K562 (cell line): ENCODE results near the gene LMNB1. TPM values are rescaled to one million over a fixed set of nuclear protein-coding genes. Genes with fewer than 3 reads are reported as not detected.
A peak's percentile ranks its signal among the peaks of the same experiment; 100 is the strongest.

Source experiments
- ATAC-seq: fragments of 200-7000 bp; cut with Tn5 transposase; 3 replicates; pipeline ENCODE4 v1.9.1; 2020; ENCODE audit warnings: moderate library complexity
- BruUV-seq: library from RNA; stranded (reverse); fragments of 400-500 nt; replicated peaks from 2 replicates; lab custom pipeline; 2021; lab: Mats Ljungman, UMichigan
- CTCF ChIA-PET: fragments of 300-600 bp; formaldehyde crosslinking; extraction: SDS; loops from one replicate; lab custom pipeline; 2021; ENCODE audit warnings: low intra/inter-chr PET ratio; lab: Yijun Ruan, JAX
- POLR2A ChIA-PET: fragments of 300-600, 350-650 bp; sonication (Branson Sonifier 250); formaldehyde crosslinking; extraction: SDS; loops from one replicate; lab custom pipeline; 2021; ENCODE audit warnings: antibody characterized with exemption, inconsistent platforms; lab: Yijun Ruan, JAX
- DNase-seq, 4 experiments: peaks; one replicate each; pipeline versions ENCODE4 v3.0.0 to v3.0.0-alpha.2; 2011 to 2018; ENCODE audit warnings: low spot score in 3 of 4, mixed read lengths in 3 of 4; ENCODE audit errors: extremely low read depth in 1 of 4
- FAIRE-seq: peaks from 2 replicates; lab custom pipeline; 2011; peaks lifted over from hg19 to GRCh38; lab: Jason Lieb, UNC
- H2AFZ ChIP-seq: 2 replicates; pipeline ENCODE4 v1.6.0; 2011; ENCODE audit warnings: low read depth, low read length, control low read depth, inconsistent platforms
- H3K27ac ChIP-seq: fragments of 200-600 bp; 3 replicates; pipeline ENCODE4 v1.8.0; 2011; ENCODE audit warnings: low read depth, mild to moderate bottlenecking, control low read depth, inconsistent platforms, low read length, moderate library complexity, mixed read lengths; ENCODE audit errors: extremely low read depth
- H3K27me3 ChIP-seq, 2 experiments: fragments of 300-600 bp in 1 of 2; 2 replicates in 1 of 2; 3 replicates in 1 of 2; pipeline versions ENCODE4 v1.6.0 to v1.8.0; 2011; ENCODE audit warnings: inconsistent platforms in 2 of 2, low read length in 2 of 2, mild to moderate bottlenecking in 1 of 2, mixed read lengths in 1 of 2, moderate library complexity in 1 of 2; ENCODE audit not compliant: control insufficient read depth in 2 of 2, insufficient read depth in 2 of 2
- H3K36me3 ChIP-seq: fragments of 300-600 bp; 3 replicates; pipeline ENCODE4 v1.8.0; 2011; ENCODE audit warnings: mild to moderate bottlenecking, low read length, inconsistent platforms; ENCODE audit not compliant: control insufficient read depth, insufficient read depth
- H3K4me1 ChIP-seq, 2 experiments: fragments of 200-600 bp in 1 of 2; replicated peaks in 1 of 2; 2 replicates in 1 of 2; 3 replicates in 1 of 2; pipeline versions ENCODE4 v1.5.1 to v1.8.0; 2011; ENCODE audit warnings: inconsistent platforms in 2 of 2, low read length in 2 of 2, mild to moderate bottlenecking in 1 of 2, mixed read lengths in 1 of 2, moderate library complexity in 1 of 2; ENCODE audit not compliant: control insufficient read depth in 2 of 2, insufficient read depth in 2 of 2
- H3K4me2 ChIP-seq: 2 replicates; pipeline ENCODE4 v1.6.1; 2011; ENCODE audit warnings: low read length, control low read depth, inconsistent platforms, mixed read lengths; ENCODE audit not compliant: insufficient read depth
- H3K4me3 ChIP-seq: fragments of 200-600 bp; sonication (generic), shearing (Covaris generic); 2 replicates; pipeline ENCODE4 v1.5.1; 2016; ENCODE audit warnings: control low read depth, inconsistent platforms
- H3K79me2 ChIP-seq: fragments of 200-600 bp; 3 replicates; pipeline ENCODE4 v1.8.0; 2011; ENCODE audit warnings: low read length, inconsistent platforms; ENCODE audit not compliant: control insufficient read depth, insufficient read depth
- H3K9ac ChIP-seq, 2 experiments: 2 replicates each; pipeline versions ENCODE4 v1.6.0 to v1.6.1; 2011; ENCODE audit warnings: low read depth in 2 of 2, low read length in 2 of 2, control low read depth in 1 of 2, inconsistent platforms in 1 of 2, mild to moderate bottlenecking in 1 of 2, mixed read lengths in 1 of 2; ENCODE audit not compliant: insufficient read depth in 1 of 2
- H3K9me1 ChIP-seq: one replicate; pipeline ENCODE4 v1.6.0; 2011; ENCODE audit warnings: inconsistent platforms, mild to moderate bottlenecking, low read length, moderate library complexity; ENCODE audit not compliant: control insufficient read depth, insufficient read depth
- H3K9me3 ChIP-seq: replicated peaks from 2 replicates; pipeline ENCODE4 v1.5.1; 2011; ENCODE audit warnings: low read depth, low read length, inconsistent platforms; ENCODE audit not compliant: control insufficient read depth, insufficient read depth
- H4K20me1 ChIP-seq: replicated peaks from 2 replicates; pipeline ENCODE4 v1.6.1; 2011; ENCODE audit warnings: low read length, inconsistent platforms, mixed read lengths; ENCODE audit not compliant: control insufficient read depth, insufficient read depth
- FOXJ3 ChIP-seq: sonication (generic); formaldehyde crosslinking; IDR thresholded peaks from 2 replicates; pipeline ENCODE4 v1.4.0; 2020; ENCODE audit warnings: mild to moderate bottlenecking, missing genetic modification reagents
- FOXP1 ChIP-seq: sonication (generic); formaldehyde crosslinking; IDR thresholded peaks from 2 replicates; pipeline ENCODE4 v1.8.0; 2022; ENCODE audit warnings: mild to moderate bottlenecking, missing genetic modification reagents
- RHOXF2B ChIP-seq: fragments of 250-450 bp; sonication (Bioruptor Pico); conservative IDR thresholded peaks from 2 replicates; pipeline ENCODE4 v1.5.1; 2021
- SRF ChIP-seq, 2 experiments: fragments of 250-450, 450-650 bp in 1 of 2; sonication (Bioruptor Pico) in 1 of 2; sonication (generic) in 1 of 2; formaldehyde crosslinking; IDR thresholded peaks; 2 replicates each; pipeline versions ENCODE4 v1.5.0 to v1.5.1; 2020 to 2022; ENCODE audit warnings: mild to moderate bottlenecking in 1 of 2, missing genetic modification reagents in 1 of 2
- ZNF696 ChIP-seq: fragments of 250-450 bp; sonication (Bioruptor Pico); conservative IDR thresholded peaks from 2 replicates; pipeline ENCODE4 v1.4.0; 2020; ENCODE audit warnings: mild to moderate bottlenecking, moderate library complexity
- WGBS: fragments of 100-300 bp; shearing (Covaris generic); methylation state at CpG from one replicate; pipeline ENCODE4 v1.1.6; 2016; ENCODE audit warnings: low coverage, mixed read lengths; ENCODE audit not compliant: insufficient coverage; ENCODE audit errors: missing lambda C conversion rate; 5-methylcytosine and 5-hydroxymethylcytosine counted together
- in situ Hi-C: fragments of 300-500 bp; cut with MboI; formaldehyde crosslinking; loops from 4 replicates; pipeline ENCODE4 v1.15.0; 2018; ENCODE audit warnings: inconsistent platforms, mixed read lengths
- intact Hi-C: fragments of 100-400 bp; cut with micrococcal nuclease; formaldehyde crosslinking; loops from 2 replicates; pipeline ENCODE4 v1.14.2; 2022
- polyA plus RNA-seq, 8 experiments: library from polyadenylated mRNA; depleted of rRNA in 4 of 8; stranded (reverse) in 5 of 8; unstranded in 3 of 8; fragments of >200 nt; fragmentation: Nextera tagmentation in 2 of 8; fragmentation: Illumina TruSeq in 1 of 8; extraction: Ambion mirVana in 2 of 8; extraction: Trizol in 1 of 8; gene quantifications; 2 replicates each; pipeline versions ENCODE4 v1.2.1 to v1.2.3, GENCODE V29; 2011 to 2014; ENCODE audit warnings: inconsistent platforms in 1 of 8, missing spikeins in 1 of 8
- total RNA-seq, 7 experiments: library from RNA; depleted of rRNA in 6 of 7; stranded (reverse); fragments of >200 nt in 6 of 7; fragmentation: Illumina TruSeq in 2 of 7; extraction: Trizol in 2 of 7; gene quantifications; 2 replicates each; pipeline versions ENCODE4 v1.2.1 to v1.2.3, GENCODE V29; 2011 to 2021; ENCODE audit warnings: low replicate concordance in 1 of 7
- TF ChIP-seq, protein P1 (sequence below), 3 experiments: IDR thresholded peaks in 2 of 3; conservative IDR thresholded peaks in 1 of 3; 2 replicates each; pipeline ENCODE4 v1.5.1; 2011 to 2012; ENCODE audit warnings: low read length in 3 of 3, mild to moderate bottlenecking in 3 of 3, control low read depth in 2 of 3, improper control_type of control experiment in 1 of 3, inconsistent platforms in 1 of 3, low read depth in 1 of 3, mixed read lengths in 1 of 3, moderate library complexity in 1 of 3; ENCODE audit not compliant: insufficient read depth in 2 of 3
- TF ChIP-seq, protein P2 (sequence below): fragments of 250-450 bp; sonication (Bioruptor Pico); IDR thresholded peaks from 2 replicates; pipeline ENCODE4 v1.5.0; 2021; ENCODE audit warnings: mild to moderate bottlenecking, moderate library complexity

Gene LMNB1
- total and polyA plus RNA-seq, 9 of the 15 experiments (the other 6 are each of a cell fraction or from before 2014, with no cell fraction given): 2.8 to 190 (median 131) TPM

DNA sequence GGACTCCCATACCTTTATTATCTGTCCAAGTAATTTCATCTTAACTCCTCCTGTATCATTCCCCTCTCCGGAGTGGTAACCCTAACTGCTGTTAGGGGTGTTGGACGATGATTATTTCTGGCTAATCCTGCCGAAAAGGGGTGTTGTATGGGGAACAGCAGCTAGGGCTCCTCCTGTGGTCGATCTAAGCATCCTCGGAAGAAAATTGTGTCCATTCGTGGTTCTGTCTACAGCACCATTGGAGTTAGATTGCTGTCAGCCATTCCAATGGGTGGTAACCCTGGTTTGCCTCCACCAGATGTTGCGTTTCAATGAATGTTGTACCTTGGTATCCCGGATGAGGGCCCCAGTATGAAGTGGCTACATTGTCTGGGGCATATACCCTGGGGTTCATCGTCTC is 35.6 kb upstream of the LMNB1 start:
- no peak overlapping the region for H3K4me2 ChIP-seq
- intact Hi-C loops: no loop called here
- ATAC-seq (peak; percentile 20; the same call in 1 of the 3 replicates), DNase-seq (no peak), FAIRE-seq (no peak)
- H3K9me1 ChIP-seq: no peaks in the 10 kb centered on the region
- H3K79me2 ChIP-seq: no peaks in the 10 kb centered on the region
- H3K9me3 ChIP-seq: no peaks in the 10 kb centered on the region
- no peak for TF ChIP-seq ZNF696
- TF ChIP-seq, protein P1, sequence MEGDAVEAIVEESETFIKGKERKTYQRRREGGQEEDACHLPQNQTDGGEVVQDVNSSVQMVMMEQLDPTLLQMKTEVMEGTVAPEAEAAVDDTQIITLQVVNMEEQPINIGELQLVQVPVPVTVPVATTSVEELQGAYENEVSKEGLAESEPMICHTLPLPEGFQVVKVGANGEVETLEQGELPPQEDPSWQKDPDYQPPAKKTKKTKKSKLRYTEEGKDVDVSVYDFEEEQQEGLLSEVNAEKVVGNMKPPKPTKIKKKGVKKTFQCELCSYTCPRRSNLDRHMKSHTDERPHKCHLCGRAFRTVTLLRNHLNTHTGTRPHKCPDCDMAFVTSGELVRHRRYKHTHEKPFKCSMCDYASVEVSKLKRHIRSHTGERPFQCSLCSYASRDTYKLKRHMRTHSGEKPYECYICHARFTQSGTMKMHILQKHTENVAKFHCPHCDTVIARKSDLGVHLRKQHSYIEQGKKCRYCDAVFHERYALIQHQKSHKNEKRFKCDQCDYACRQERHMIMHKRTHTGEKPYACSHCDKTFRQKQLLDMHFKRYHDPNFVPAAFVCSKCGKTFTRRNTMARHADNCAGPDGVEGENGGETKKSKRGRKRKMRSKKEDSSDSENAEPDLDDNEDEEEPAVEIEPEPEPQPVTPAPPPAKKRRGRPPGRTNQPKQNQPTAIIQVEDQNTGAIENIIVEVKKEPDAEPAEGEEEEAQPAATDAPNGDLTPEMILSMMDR (IDR thresholded peaks at IDR 0.05 in 2 of 3, conservative IDR thresholded peaks at IDR 0.05 in 1 of 3; ENCODE audit: insufficient read depth in 2 of 3, low read depth in 1 of 3, low read length in 3 of 3): 0 out of 6 replicates have a peak, but pooled peaks of 1 of the 3 experiments have one; percentile 2
- no peak overlapping the region for H3K4me3 ChIP-seq
- peak overlapping the region; percentile 44; the same call in 1 of the 2 replicates for H2AFZ ChIP-seq
- no peaks in the 10 kb centered on the region for H4K20me1 ChIP-seq
- WGBS: 74% methylated on average over 9 of the region's 9 CpGs
- in situ Hi-C loops: no loop called here
- ChIA-PET CTCF (no interaction called here), POLR2A (no interaction called here)
- BruUV-seq: no TSS peak
- peaks cover 4 to 11% of the 10 kb centered on the region in 2 experiments for H3K4me1 ChIP-seq
- H3K36me3 ChIP-seq: no peaks in the 10 kb centered on the region
- no peaks in the 10 kb centered on the region for H3K27me3 ChIP-seq
- no peak overlapping the region for H3K27ac ChIP-seq
- H3K9ac ChIP-seq: no peak overlapping the region

DNA sequence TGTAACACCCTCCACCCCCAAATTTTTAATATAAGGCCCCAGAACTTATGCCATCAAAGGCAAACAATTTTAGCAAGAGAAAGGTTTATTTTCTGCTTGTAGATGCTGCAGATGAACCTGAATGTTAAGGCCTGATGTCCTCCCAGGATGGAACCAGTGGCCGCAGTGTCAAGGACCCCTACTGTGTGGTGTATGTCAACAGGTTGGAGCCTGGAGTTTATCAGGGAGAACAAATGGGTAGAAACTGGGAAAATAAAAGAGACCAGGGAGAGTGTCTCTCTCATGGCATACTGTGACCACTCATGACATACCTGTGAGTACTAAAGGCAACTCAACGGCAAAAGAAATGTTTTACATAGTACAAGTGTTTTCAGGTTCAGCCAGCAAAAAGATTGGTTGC is 34.5 kb upstream of the LMNB1 start:
- ATAC-seq: no peak
- H3K79me2 ChIP-seq: no peaks in the 10 kb centered on the region
- in situ Hi-C loops: no loop called here
- no peaks in the 10 kb centered on the region for H3K36me3 ChIP-seq
- ChIA-PET CTCF (no interaction called here), POLR2A (no interaction called here)
- H3K27me3 ChIP-seq: no peaks in the 10 kb centered on the region
- H3K4me2 ChIP-seq: no peak overlapping the region
- no peaks in the 10 kb centered on the region for H3K9me3 ChIP-seq
- H4K20me1 ChIP-seq: no peaks in the 10 kb centered on the region
- no peak overlapping the region for H3K4me3 ChIP-seq
- H3K9me1 ChIP-seq: no peaks in the 10 kb centered on the region
- TF ChIP-seq FOXP1 (no peak), SRF (CRISPR knock-in tag; IDR thresholded peaks at IDR 0.05) (no peak), FOXJ3 (CRISPR knock-in tag) (no peak), RHOXF2B (no peak)
- TF ChIP-seq, protein P2, sequence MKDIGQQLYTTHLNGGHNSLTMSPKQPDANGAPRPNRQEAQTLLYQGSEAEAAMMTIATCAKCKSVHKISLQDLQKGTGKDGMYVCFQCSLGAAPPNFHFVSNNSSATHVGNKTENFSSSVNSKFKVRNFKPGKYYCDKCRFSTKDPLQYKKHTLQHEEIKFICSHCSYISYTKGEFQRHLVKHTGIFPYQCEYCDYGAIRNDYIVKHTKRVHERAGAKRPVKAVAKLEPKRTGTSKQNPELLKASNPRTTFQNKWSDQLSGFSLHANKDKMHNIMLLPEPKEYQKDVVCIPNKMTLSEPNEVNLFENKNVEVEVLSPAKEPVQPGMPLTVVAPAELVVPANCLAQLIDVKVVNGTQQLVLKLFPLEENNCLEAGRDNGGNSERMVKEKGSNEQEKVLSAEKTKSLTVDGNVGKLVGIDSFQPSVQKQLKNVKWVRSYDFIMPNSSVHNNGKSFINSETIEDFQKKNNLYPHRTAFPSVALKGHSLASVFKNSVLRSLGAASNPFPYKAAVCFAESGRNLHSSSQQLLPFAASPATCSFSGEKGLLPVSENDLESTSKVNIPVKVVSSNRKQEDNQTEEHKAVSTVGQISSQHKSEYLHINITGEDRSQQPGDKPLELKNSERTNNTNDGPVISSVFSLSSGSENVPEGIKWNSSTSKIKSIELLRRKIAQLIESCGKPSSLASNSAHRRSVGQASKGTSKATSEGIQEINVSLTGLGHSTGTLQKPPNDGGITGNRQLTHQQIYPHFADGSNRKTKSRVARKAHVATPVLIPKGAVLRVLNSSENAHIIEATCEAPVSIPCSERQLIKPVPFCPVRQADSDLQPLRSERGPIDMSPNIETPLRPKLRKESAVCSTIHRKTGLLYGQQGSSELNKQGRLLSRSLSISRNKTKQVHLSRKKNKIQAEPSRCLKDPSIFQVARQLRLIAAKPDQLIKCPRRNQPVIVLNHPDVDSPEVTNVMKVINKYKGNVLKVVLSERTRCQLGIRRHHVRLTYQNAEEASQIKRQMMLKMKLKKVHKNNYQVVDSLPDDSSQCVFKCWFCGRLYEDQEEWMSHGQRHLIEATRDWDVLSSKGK (CRISPR knock-in tag): no peak
- TF ChIP-seq, all 486 proteins: peak for 0
- H2AFZ ChIP-seq: peak overlapping the region; percentile 62
- 28% methylated on average over 2 of the region's 2 CpGs for WGBS
- FAIRE-seq (no peak), DNase-seq (no peak)
- no TSS peak for BruUV-seq
- H3K27ac ChIP-seq: peak overlapping the region; percentile 19; the same call in 1 of the 3 replicates
- no peak overlapping the region for H3K9ac ChIP-seq
- H3K4me1 ChIP-seq: peaks cover 11 to 14% of the 10 kb centered on the region in 2 experiments
- intact Hi-C loops: no loop called here
